NT2/D1 (cell line): ENCODE measurements around the gene SLC26A9.

Experiments used
- SUZ12 ChIP-seq: IDR thresholded peaks from 2 replicates; pipeline ENCODE4 v1.6.1; 2011; ENCODE audit not compliant: insufficient read length, insufficient read depth; ENCODE audit errors: extremely low read depth
- ZNF274 ChIP-seq: IDR thresholded peaks from 2 replicates; pipeline ENCODE4 v1.6.1; 2011; ENCODE audit warnings: mild to moderate bottlenecking, low read depth, low read length

DNA sequence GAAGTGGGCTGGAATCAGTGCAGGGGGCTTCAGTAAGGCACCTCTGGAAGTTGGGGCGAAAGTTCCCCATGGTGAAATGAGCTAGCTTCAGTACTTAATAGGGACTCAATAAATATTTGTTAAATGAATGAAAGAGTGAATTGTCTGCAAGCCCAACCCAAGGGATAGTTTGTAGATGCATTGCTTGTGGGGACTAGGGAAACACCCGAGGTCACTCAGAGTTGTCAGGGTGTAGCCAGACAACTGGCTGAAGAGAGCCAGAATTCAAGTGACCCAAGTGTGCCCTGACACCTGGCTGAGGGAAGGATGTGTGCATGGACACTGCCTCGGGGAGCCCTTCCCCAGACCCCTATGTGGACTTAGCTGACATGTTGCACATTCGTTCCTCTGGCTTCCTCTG lies 1.3 kb upstream of the SLC26A9 start:
- TF ChIP-seq ZNF274 (no peak), SUZ12 (no peak)
